ENCODE data around the gene MSN. TPM values are rescaled to one million over a fixed set of nuclear protein-coding genes. Genes with fewer than 3 reads are reported as not detected.

MSN gene
- total RNA-seq = 256 and 341 TPM in 2 replicates

GRCh38 chrX:65667503-65668376 is at the start of gene MSN:
MSN (plus strand) TSS chrX:65667654; CDS start chrX:65667842, 188 bp downstream.

Other genes starting within 250 kb of the MSN start
- gene LAS1L, start 132.9 kb upstream of the MSN start, total RNA-seq = 17.9 and 38.0 TPM in 2 replicates